ENCODE results near the gene CRYBG1.

DNA sequence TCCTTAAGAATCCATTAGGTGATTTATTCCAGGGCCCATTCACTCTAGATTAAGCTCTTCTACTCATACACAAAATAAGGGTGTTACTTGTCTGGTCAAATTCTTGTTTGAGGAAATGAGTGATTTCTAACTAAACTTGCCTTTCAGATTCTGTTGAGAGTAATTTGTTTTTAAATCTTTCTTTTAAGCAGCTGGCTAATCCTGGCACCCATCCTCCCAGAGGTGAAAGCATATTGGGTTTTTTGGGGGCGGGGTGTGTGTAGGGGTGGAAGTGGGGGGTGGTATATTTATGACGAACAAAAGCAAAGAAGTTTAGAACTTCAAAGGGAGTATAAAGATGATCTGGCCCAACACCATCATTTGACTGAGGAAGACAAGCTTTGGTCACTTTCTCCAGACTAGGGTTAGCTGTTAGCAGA, 174.1 kb downstream of the CRYBG1 start:
- no peak for TF ChIP-seq FOS (IDR thresholded peaks at IDR 0.05; ENCODE audit: borderline replicate concordance, insufficient read depth, low read length)
- TF ChIP-seq, protein P1, sequence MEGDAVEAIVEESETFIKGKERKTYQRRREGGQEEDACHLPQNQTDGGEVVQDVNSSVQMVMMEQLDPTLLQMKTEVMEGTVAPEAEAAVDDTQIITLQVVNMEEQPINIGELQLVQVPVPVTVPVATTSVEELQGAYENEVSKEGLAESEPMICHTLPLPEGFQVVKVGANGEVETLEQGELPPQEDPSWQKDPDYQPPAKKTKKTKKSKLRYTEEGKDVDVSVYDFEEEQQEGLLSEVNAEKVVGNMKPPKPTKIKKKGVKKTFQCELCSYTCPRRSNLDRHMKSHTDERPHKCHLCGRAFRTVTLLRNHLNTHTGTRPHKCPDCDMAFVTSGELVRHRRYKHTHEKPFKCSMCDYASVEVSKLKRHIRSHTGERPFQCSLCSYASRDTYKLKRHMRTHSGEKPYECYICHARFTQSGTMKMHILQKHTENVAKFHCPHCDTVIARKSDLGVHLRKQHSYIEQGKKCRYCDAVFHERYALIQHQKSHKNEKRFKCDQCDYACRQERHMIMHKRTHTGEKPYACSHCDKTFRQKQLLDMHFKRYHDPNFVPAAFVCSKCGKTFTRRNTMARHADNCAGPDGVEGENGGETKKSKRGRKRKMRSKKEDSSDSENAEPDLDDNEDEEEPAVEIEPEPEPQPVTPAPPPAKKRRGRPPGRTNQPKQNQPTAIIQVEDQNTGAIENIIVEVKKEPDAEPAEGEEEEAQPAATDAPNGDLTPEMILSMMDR (IDR thresholded peaks at IDR 0.05; ENCODE audit: extremely low read depth in 1 of 2, insufficient read depth in 1 of 2, low read depth in 1 of 2, low read length in 2 of 2), result no peak
